Peyer's patch (tissue), 4 donors: Measurements from ENCODE around the gene BBS9.
"Not testable (repeated sequence)": the region's sequence is repeated elsewhere in the genome, so short reads cannot be mapped to it uniquely, and the experiment has no call there.

Experiments used
- CTCF ChIP-seq, 6 experiments: fragments of 450-650 bp in 4 of 6; fragments of 200-600 bp in 2 of 6; sonication (generic) in 1 of 6; IDR thresholded peaks; one replicate each; pipeline ENCODE4 v1.5.1; 2017 to 2019; ENCODE audit warnings: antibody characterized with exemption in 6 of 6, mild to moderate bottlenecking in 3 of 6, moderate library complexity in 1 of 6
- POLR2A ChIP-seq, 2 donors: fragments of 450-650 bp; IDR thresholded peaks; one replicate each; pipeline ENCODE4 v1.5.1; 2017; ENCODE audit warnings: antibody characterized with exemption in 2 of 2, mild to moderate bottlenecking in 2 of 2, moderate library complexity in 2 of 2

- TF ChIP-seq CTCF, POLR2A (IDR thresholded peaks at IDR 0.05): not testable (repeated sequence)
These were observed 355.1 kb downstream of the BBS9 start for GRCh38 chr7:33484476-33484875.
